Suppressor macrophage treated with lipopolysaccharide for 1 hour (primary cell): ENCODE results near the gene VSX2.
A peak's percentile ranks its signal among the peaks of the same experiment; 100 is the strongest.

ENCODE experiments used
- DNase-seq, 3 donors: peaks; one replicate each; pipeline ENCODE4 v3.0.0-alpha.2; 2020 to 2022

The VSX2 gene

DNA sequence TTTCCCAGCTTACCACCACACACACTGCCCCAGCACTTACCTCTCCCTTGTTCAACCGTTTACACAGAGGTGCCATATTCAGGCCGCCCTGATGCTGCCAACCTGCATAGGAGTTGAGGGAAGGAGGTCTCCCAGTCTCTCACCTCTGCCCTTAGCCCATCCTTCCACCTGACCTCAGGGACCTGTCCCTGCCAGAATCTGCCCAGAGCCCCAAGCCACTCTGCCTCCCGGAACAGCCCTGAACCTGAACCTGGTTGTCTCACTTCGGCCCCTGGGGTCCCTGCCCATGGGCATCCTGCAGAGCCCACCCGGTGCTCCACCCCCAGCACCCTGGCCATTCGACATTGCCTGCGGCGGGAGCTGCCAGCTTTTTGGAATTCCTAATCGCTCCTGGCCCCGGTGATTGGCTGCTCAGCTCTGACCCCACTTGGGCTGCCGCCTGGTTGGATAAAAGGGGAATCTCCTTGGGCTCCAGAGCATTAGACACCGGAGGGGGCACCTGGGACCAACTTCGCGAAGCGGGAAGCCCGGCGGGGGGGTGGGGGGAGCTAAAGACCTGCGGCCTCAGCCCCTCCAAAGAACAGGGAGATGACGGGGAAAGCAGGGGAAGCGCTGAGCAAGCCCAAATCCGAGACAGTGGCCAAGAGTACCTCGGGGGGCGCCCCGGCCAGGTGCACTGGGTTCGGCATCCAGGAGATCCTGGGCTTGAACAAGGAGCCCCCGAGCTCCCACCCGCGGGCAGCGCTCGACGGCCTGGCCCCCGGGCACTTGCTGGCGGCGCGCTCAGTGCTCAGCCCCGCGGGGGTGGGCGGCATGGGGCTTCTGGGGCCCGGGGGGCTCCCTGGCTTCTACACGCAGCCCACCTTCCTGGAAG, at the start of gene VSX2:
TSS of gene VSX2 (plus strand) at position 476 of the 874 bp plus-strand sequence. CDS start at position 589, 113 bp downstream.
- no peak for DNase-seq

DNA sequence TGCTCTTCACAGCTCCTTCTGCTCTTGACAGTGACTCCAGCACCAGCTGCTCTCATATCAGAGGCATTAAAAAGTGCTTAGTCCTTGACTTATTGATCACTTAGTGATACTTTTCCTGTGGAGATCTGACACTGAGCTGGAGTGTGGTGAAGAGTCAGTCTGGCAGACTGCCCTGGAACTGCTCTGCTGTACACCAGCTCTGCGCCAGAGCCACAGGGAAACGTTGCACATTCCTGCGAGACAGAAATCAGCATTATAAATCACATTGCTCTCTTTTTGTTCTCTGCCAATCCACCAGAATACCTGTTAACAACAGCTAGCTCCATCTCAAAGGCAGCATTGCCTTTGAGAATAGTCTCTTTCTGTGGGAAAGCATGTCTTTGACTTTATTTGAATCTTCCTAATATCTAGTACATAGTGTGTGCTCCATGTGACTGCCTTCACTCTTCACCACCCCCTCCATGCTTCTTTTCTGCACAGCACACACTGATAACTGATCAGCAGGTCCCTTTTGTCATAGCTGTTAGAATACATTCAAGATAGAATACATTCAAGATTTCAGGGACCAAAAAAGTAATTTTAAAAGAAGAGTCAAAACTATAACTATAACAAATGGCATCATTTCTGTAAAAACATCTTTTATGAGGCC, 48.2 kb upstream of the VSX2 start:
- no peak for DNase-seq

DNA sequence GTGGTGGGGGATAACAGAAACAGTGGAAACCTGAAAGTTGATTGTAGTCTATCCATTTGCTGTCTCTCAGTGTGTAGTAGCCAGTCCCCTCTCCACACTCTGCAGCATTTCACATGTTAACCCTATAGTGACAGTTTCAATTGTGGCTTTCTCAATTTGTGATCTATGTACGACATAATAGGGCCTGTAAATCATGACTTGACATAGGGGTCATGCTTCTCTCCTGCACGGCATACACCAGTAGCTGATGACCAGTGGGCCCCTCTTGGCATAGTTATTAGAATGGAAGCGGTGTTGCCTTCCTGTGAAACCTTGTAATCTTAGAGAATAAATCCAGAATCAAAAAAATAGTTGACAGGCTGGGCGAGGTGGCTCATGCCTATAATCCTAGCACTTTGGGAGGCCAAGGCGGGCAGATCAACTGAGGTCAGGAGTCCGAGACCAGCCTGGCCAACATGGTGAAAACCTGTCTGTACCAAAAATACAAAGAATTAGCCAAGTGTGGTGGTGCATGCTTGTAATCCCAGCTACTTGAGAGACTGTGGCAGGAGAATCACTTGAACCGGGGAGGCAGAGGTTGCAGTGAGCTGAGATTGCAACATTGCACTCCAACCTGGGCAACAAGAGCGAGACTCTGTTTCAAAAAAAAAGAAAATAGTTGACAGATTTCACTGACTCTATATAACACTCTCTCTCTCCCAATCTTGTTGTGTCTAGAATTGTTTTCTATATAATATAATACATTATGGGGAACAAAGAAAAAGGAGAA, 44.6 kb upstream of the VSX2 start:
- no peak for DNase-seq

DNA sequence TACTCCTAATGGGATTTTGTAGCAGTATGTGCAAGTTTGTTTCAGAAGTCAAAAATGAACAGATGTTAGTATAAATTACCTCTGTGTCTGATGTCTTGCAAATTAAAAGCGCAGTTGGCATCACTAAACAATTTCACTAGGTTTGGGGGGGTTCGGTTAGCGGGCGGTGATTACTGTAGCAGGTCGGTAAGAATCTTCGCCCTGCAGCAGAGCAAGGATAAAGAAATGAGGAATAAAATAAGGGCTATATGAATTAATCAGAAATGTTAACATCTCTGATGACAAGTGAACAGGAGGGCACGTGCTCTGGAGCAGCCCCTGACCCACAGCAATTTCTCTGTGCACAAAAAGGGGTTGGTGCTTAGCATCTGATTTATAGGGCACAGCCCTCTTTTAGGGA, 43.6 kb upstream of the VSX2 start:
- no peak for DNase-seq

DNA sequence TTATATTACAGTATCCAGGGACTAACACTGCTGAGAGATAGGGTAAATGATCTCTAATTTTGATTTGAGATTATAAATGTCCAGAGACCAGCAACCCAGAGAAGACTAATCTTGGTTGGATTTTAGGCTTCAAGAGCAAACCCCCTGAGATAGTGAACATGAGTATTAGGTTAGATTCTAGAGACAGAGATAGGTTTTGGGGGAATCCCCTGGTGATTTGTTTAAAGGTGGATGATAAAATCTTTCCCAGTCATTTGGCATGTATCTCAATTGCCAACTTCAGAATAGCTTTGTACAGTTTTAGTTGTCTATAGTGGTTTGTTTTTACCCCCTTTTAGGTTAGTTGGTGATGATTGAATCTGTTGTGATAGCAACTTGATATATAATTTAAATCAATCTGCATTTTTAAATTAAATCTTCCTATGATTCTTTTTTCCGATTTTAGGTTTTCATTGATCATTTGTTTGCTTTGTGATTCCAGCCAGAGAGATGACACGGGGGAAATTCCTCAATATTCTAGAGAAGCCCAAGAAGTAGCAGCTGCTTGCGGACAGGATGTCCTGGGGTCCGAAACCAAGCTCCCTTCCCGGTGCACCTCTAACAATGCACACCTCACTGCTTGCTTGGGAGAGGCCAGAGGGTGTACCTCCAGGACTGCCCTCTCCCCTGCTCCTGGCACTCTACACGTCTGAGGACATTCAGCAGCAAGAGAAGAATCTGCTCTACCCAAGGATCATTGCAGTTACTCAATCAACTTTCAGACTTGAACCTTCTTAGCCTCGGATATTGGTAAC, 40.6 kb upstream of the VSX2 start:
- DNase-seq = no peak

DNA sequence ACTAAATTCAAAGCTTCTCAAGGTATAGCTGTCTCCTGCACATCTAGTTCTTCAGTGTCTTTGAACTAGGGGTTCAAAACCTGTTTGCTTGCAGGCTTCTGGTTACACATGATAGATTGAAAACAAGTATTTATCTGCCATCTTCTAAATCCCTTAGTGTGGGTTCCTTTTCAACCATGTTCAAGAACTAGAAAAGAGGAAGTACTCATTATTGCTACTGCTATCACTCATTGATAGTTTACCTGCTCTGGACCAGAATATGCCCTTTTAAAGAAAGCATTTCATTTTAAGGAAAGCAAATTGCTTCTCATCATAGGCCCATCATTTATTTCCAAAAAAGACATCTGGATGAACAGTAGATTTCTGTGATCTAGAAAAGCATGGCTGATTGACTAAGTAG, 37.1 kb upstream of the VSX2 start:
- DNase-seq = no peak

DNA sequence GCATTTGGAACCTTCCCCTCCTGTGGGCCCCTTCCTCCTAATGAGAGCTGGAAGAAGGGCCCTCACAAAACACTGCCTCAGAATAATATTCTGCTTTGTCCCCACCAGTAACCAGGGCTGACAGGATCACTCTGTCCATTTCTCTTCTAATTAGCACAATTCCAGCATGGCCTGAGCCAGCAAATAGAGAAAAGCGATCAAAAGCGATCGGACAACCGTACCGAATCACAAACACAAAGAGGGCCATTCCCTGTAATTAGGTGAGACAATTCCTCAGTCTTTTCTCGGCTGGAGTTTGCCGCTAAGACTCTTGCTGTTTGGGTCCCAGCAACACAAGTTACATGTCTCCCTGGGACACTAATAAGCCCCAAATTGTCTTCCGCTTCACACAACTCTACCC, 35.6 kb upstream of the VSX2 start:
- DNase-seq = no peak

DNA sequence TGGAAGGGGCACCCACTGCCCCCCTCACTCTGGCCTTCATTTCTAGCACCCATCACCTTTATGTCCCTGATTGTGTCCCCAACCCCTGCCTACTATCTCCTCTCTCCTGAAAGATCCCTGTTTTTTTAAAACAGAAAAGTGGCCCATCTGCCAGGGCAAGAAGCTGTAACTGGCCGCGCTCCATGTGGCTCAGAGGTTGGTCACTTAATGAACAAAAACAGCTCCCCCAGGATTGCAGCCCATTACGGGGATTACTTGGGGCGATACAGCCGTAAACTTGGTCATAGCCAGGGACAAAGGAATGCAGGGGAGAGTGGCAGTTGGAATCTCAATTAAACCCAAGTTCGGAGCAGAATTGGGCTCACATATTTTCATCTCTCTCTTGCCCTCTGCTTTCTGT, 34.8 kb upstream of the VSX2 start:
- DNase-seq = no peak

DNA sequence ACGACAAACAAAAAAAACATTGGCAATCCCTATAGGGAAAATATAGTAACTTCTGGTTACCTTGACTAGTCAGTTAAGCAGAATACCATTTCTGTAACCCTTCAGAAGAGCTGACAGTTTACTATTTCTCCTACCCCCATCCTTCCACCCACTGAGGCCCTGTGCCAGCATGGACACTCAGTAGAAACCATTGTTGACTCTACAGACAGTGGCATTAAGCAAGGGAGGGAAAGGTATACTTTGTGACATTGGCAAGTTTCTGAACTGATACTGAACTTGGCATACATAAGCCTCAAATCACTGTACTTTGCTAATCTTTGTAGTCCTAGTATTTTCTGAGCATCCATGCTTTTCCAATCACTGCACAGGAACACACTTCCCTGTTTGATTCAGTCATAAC, 33.4 kb upstream of the VSX2 start:
- no peak for DNase-seq

DNA sequence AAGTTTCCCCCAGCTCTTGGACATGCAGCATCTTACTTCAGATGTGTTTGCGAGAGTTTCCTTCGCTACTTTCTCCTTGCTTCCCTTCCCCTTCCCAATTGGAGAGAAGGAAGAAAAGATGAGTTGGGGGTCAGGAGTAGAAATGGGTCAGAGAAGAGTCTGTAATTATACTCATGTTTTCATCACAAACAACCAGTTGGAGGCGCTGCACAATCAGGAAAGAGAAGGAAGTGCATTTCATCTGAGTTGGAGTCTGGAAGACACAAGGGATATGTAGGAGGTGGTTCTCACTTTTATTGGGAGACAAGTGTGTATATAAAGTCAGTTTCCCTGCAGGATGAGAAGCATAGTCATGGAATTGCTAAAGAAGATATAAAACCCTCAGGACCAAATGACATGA, 31.3 kb upstream of the VSX2 start:
- peak in 2 of 3 donors; percentile 12 to 18 for DNase-seq

DNA sequence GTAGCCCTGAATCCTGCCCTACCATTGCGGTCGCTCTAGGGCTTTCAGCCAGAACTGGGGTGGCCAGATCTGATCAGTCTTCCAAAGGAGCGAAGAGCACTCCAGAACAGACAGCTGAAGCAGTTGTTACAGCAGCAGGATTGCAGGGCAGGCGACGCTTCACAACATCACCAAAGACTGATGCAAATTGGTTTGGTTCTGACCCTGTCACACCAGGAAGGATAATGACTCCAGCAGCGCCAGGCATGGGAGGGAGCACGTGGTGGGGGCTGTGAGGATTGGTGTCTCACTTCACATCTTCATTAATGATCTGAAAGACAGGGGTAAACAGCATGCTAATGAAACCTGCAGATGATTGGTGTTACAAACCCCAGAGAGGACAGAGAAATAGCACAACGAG, 30.6 kb upstream of the VSX2 start:
- DNase-seq = no peak

DNA sequence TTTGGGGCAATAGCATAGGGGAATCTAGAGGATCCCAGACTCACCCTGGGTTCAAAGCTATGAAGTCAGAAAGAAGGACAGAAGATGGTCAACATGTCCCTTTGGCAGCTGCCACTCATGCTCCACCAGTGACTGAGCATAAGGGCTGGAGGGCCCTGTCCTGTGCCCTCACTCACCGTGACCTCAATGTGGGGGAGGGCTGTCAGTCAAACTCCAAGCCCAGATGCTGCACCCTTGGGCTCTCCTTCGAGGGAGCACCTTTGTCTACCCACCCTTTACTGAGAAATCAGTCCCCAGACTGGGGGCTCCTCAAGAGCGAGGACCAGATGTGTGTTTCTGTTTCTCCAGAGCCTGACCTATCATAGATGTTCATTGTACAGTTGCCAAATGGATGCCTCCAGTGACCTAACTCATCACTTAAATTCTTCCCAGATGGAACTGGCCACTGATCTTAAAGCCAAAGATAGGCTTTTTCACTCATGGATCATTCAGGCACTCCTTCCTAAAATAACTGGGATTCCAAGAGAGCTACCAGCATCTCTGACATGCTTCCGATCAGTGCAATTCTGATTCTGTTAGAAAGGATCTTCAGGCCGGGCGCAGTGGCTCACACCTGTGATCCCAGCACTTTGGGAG, 27.2 kb upstream of the VSX2 start:
- no peak for DNase-seq

DNA sequence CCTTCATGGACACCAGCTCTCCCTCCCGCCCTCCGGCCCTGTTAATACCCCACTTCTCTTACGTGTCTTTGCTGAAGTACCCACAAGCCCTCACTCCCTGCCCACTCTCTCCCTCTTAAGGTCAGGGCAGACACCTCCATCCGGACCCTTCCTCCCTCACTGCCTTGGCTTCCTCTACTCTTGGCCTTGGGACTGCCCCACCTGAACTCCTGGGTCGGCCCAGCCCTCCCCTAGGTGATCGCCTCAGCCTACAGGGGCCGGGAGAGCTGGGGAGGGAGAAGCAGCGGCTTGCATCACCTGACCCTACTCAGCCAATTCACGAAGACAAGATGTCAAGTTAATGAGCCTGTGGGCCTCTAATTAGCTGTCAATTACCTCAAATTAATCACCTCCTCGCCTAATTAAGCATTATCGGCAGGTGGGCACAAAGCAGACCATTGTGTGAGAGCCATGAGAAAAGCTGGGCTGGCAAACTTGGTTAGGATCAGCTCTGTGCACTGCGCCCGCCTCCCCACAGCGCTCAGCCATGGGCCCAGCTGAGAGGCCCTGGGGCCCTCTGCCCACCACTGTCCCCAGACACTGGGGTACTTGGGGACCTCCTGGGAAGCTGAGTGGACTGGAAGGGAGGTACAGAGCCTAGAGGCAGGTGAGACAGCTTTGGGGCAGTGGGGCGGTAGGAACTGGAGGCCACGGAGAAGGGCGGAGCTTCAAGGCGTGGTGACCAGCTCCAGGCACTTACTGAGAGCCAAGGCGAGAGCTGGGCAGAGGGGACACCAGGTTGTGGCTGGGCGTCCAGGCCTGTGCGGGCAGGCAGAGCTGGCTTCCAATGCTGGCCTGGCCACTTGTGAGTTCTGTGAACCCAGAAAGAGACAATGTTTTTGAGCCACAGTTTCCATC, 25.1 kb upstream of the VSX2 start:
- no peak for DNase-seq

DNA sequence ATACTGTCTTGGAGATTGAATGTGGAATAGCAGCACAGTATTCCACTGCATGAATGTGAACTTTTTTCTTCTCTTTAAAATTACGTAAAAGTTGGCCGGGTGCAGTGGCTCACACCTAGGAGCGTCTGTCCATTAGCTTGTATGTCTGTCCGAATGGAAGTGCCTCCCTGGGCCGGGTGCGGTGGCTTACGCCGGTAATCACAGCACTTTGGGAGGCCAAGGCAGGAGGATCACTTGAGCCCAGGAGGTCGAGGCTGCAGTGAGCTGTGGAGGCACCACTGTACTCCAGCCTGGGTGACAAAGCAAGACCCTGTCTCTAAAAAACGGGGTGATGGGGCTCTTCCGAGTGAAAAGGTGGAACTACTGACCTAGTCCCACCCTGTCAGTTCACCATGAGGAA, 22.6 kb upstream of the VSX2 start:
- no peak for DNase-seq

DNA sequence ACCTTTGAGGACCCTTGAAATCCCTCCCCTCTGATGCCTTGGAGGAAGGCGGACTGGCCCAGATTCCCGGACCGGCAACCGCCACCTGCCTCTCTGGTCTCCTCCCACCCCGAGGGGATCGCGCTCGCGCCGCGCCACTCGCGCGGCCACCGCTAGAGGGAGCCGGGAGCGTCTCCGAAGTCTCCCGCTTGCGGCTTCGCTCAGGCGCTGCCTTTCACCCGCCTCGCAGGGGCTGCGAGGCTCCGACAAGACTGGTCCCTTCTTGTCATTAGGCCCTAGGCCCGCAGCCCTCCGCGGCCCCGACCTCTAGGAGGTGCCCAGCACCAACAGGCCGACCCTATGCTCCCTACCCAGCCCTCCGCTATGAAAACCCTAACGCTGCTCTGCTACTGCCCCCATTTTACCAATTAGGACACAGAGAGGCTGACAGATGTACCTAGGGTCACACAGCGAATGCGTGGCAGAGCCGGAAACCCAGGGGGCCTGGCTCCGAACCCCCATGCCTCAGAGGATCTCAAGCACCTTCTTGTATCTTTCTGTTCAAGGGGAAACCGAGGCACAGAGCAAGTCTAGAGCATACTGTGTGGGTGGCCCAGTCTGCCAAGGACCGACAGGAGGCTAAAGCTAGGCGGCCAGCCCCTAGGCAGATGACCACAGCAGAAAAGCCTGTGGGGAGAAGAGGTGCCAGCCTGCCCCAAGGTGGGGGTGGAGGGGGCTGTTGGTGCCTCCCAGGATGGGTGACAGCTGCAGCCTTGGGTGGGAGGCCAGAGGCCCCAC, 21.4 kb upstream of the VSX2 start:
- DNase-seq = peak; percentile 79 to 89 (median 85)

DNA sequence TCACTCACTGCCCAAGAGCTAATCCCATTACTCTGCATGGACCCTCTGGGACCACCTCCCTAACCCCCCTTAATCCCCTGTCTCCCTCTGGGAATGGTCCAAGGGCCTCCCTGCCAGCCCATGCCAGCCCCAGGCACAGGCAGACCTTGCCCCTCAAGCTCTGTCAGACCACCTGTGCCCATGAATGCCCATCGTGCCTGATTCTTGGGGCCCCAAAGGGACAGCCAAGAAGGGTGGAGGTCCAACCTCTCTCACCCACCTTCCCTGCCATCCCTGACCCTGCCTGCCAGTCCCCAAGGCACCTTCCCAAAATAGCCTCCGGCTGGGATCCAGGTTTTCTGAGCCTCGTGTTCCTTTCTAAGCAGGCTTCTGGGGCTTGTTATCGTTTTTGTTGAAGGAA, 20.8 kb upstream of the VSX2 start:
- no peak for DNase-seq

DNA sequence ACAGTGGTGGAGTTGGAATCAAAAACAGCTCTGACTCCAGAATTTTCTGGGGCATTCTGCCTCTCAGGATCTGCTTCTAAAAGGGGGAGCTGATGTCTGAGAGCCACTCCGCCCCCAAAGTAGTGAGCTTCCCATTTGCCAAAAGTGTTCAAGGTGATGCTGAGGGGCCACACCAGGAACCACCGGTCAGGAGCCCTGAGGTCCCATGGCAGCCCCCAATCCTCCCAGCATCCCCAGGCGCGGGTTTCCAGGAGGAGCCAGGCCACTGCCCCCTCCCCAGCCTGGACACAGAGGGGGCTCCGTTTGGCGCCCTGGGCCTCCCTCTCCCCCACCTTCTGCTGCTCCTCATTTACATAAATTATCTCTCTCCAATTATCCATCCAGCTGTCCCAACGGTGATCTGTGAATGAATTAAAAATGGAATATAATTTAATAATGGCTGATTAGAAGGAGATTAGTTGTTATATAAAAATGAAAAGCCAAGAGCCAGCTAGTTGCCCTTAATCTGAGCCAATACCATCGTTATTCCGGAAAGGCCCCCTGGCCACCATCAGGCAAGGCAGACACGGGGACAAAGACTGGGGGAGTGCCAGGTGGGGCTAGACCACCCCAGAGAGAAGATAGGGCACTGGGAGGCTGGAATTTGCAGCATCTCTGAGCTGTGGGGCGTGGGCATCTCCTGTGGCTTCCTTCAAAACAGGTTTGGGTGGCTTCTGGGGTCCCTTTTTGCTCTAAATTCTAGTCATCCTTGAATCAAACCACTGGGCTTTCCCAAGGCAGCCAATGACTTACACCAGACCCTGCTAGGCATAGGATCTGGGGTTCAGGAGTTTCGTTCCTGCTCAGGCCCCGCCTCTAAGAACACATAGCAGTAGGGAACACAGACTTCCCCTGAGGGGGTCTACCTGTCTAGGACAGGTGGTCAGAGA, 19.7 kb upstream of the VSX2 start:
- no peak for DNase-seq

DNA sequence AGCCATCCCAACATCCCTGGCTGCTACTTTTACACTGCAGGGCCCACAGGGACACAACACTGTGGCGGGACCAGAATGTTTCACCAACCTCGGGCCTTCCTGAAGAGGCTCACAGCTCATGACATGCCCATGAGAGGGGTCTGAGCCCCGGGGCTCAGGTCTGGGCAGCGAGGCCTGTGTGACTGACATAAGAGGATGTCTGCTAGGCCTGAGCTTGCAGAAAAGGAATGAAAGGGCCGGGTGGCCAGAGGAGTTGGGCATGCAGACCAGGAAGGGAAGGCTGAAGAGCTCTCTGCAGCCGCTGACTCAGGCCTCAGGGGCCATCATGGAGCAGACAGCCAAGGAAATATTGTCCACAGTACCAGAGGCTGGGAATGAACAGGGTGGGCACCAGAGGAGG, 18.3 kb upstream of the VSX2 start:
- DNase-seq = no peak

DNA sequence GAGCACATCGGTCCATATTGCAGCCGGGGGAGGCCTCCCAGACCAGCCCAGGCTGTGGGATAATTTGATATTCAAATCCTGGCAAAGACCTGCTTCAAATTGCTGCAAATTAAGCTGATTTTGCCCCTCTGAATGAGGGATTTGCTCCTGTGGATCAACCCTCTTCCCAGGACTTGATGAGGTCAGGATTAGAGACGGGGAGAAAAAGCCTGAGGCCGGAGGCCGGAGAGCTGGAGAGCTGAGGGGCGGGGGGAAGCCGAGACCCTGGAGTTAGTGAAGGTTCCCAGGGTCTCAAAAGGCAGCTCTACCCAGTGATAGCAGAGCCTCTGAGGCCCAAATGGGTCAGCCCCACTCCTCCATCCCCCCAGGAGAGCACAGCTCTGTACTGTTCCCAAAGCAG, 17.5 kb upstream of the VSX2 start:
- no peak for DNase-seq
